ENCODE measurements around the gene KIF17. TPM values are rescaled to one million over a fixed set of nuclear protein-coding genes. Genes with fewer than 3 reads are reported as not detected.

The KIF17 gene
- total and polyA plus RNA-seq, 2 of the 4 experiments (the other 2 are of a cell fraction), result 4.5 to 5.7 TPM

GRCh38 chr1:20665726-20666125 is 52.1 kb downstream of the KIF17 start:
- H2BK5ac ChIP-seq (ENCODE audit: low read depth, low read length, poor library complexity, severe bottlenecking), result no peak overlapping the region
- H2AFZ ChIP-seq (replicated peaks; ENCODE audit: low read length, poor library complexity), result no peak overlapping the region
- no peak overlapping the region for H3K4ac ChIP-seq (ENCODE audit: low read depth, low read length)
- no peak for ATAC-seq (ENCODE audit: low read depth)
- H4K20me1 ChIP-seq (ENCODE audit: insufficient read depth, low read length), result no peaks in the 10 kb centered on the region
- no peak overlapping the region for H3K4me2 ChIP-seq (ENCODE audit: low read depth, low read length)
- H2AK9ac ChIP-seq (replicated peaks; ENCODE audit: low read depth, low read length, poor library complexity), result no peak overlapping the region
- H3K9me3 ChIP-seq (ENCODE audit: control insufficient read depth, insufficient read depth, low read length), result no peaks in the 10 kb centered on the region
- H4K5ac ChIP-seq (ENCODE audit: low read depth, low read length), result no peak overlapping the region
- H2BK20ac ChIP-seq (ENCODE audit: low read depth, low read length), result no peak overlapping the region
- no peak overlapping the region for H4K8ac ChIP-seq (ENCODE audit: low read depth in 2 of 2, low read length in 2 of 2)
- no peak overlapping the region for H3K27ac ChIP-seq (ENCODE audit: insufficient read depth, low read length)
- H4K91ac ChIP-seq (ENCODE audit: insufficient read depth, low read depth, low read length), result no peak overlapping the region
- H3K56ac ChIP-seq (ENCODE audit: extremely low read depth, insufficient read depth, low read length), result no peak overlapping the region
- no peak overlapping the region for H3K23ac ChIP-seq (ENCODE audit: low read depth, low read length)
- CTCF ChIA-PET, result no interaction called here
- intact Hi-C loops (cut with micrococcal nuclease) (no loop called here), in situ Hi-C loops (cut with MboI; ENCODE audit: low sequenced_read_pairs) (no loop called here), dilution Hi-C loops (cut with HindIII; ENCODE audit: low sequenced_read_pairs, unreplicated experiment) (no loop called here)
- no peaks in the 10 kb centered on the region for H3K36me3 ChIP-seq (ENCODE audit: control insufficient read depth, insufficient read depth, low read length)
- no peak overlapping the region for H3K4me3 ChIP-seq (ENCODE audit: insufficient read depth, low read depth, low read length)
- BruUV-seq (replicated peaks), result no TSS peak
- no peak overlapping the region for H2AK5ac ChIP-seq (ENCODE audit: low read depth, low read length)
- DNase-seq, result no peak
- no peak overlapping the region for H3K9ac ChIP-seq (ENCODE audit: low read depth, low read length)
- H2BK120ac ChIP-seq (ENCODE audit: low read depth, low read length), result no peak overlapping the region
- WGBS, 2 experiments (ENCODE audit: extremely low coverage in 2 of 2, insufficient read length in 1 of 2), result 87% methylated on average over 4 of the region's 12 CpGs; no CpG with 5 or more reads in 1 of the 2 experiments
- no peak overlapping the region for H3K14ac ChIP-seq (replicated peaks; ENCODE audit: low read depth, low read length)
- peaks cover 4% of the 10 kb centered on the region for H3K4me1 ChIP-seq (ENCODE audit: control insufficient read depth, insufficient read depth, low read length)
- H3K9me1 ChIP-seq (ENCODE audit: insufficient read depth, low read length), result peaks cover 9% of the 10 kb centered on the region
- no peak for TF ChIP-seq RAD21 (IDR thresholded peaks at IDR 0.05; ENCODE audit: low read length)
- TF ChIP-seq NFE2L2 (IDR thresholded peaks at IDR 0.05; ENCODE audit: low read depth, low read length), result no peak
- TF ChIP-seq FOS (IDR thresholded peaks at IDR 0.05; ENCODE audit: low read depth, low read length), result no peak
- no peak for TF ChIP-seq RFX5 (IDR thresholded peaks at IDR 0.05; ENCODE audit: low read depth, low read length)
- no peak for TF ChIP-seq MXI1 (IDR thresholded peaks at IDR 0.05; ENCODE audit: borderline replicate concordance, low read depth, low read length)
- no peak for TF ChIP-seq USF2 (IDR thresholded peaks at IDR 0.05; ENCODE audit: low read depth, low read length)
- no peak for TF ChIP-seq MAFK (IDR thresholded peaks at IDR 0.05; ENCODE audit: low read depth, low read length)
- no peak for TF ChIP-seq RCOR1 (IDR thresholded peaks at IDR 0.05; ENCODE audit: insufficient replicate concordance, low read length)
- no peak for TF ChIP-seq BHLHE40 (IDR thresholded peaks at IDR 0.05; ENCODE audit: low read depth, low read length)
- no peak for TF ChIP-seq CHD1 (IDR thresholded peaks at IDR 0.05; ENCODE audit: low read depth, low read length)
- TF ChIP-seq POLR2A (IDR thresholded peaks at IDR 0.05; ENCODE audit: low read depth, low read length), result no peak
- TF ChIP-seq MAZ (IDR thresholded peaks at IDR 0.05; ENCODE audit: borderline replicate concordance, low read depth, low read length), result no peak
- no peak for TF ChIP-seq CTCF (conservative IDR thresholded peaks at IDR 0.05; ENCODE audit: low read depth, low read length)
- TF ChIP-seq ELK1 (IDR thresholded peaks at IDR 0.05; ENCODE audit: borderline replicate concordance, low read depth, low read length), result no peak
- H3K79me1 ChIP-seq (ENCODE audit: low read depth in 1 of 2, low read length in 2 of 2), result peaks cover 8 to 14% of the 10 kb centered on the region in 2 experiments
- H3K18ac ChIP-seq (ENCODE audit: low read depth, low read length), result no peak overlapping the region
- H3K27me3 ChIP-seq (ENCODE audit: control insufficient read depth, insufficient read depth, low read length), result no peaks in the 10 kb centered on the region
- no peak overlapping the region for H2BK15ac ChIP-seq (ENCODE audit: low read depth, low read length)
- POLR2A ChIA-PET (ENCODE audit: unreplicated experiment), result interaction anchor here (0.6 kb wide), 1 partner anchor 79 kb away, joined by 3 read pairs; no protein-coding TSS in a partner anchor

Measured in IMR-90 (cell line).